ENCODE data around the gene TBP.
A peak's percentile ranks its signal among the peaks of the same experiment; 100 is the strongest.

The TBP gene

DNA sequence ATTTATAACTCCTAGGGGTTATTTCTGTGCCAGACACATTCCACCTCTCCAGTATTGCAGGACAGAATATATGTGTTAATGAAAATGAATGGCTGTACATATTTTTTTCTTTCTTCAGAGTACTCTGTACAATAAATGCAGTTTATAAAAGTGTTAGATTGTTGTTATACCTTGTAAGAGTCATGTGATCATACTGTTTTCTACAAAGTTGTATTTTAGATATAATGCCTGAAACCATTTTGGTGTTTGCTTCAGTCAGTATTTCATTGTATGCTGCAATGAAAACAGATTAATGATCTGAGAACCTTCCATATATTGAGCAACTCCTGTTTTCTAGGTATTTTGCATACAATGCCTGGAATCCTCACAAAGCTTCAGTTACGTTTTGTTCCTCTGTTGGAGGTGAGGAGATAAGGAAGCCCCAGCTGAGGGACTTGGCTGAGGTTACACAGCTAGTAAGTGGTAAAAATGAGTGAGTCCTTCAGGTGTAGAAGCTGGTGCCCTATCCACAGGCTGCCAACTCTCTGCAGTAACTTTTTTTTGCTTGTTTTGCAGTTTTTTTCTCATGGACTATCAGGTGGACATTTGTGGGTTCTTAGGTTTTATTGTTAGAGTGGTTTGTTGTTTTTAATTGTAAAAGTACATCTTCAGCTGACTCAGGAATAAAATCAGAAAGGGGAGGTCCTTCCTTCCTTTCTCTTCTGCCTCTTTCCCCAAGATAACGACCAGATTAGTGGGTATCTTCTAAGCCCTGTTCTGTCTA is 18.7 kb downstream of the TBP start:
- no peaks in the 10 kb centered on the region for H3K27me3 ChIP-seq (ENCODE audit: control insufficient read depth, insufficient read depth, low read length)
- no peak overlapping the region for H3K27ac ChIP-seq (ENCODE audit: low read depth, low read length)
- no peaks in the 10 kb centered on the region for H3K4me1 ChIP-seq (ENCODE audit: control insufficient read depth, insufficient read depth, low read length)
- H3K9ac ChIP-seq (ENCODE audit: low read length): no peak overlapping the region
- H3K36me3 ChIP-seq (ENCODE audit: control insufficient read depth, insufficient read depth, low read length): peaks cover 77% of the 10 kb centered on the region
- no peak overlapping the region for H3K4me3 ChIP-seq (ENCODE audit: low read depth, low read length)
- H3K9me3 ChIP-seq (ENCODE audit: control insufficient read depth, insufficient read depth, low read depth, low read length): no peaks in the 10 kb centered on the region

DNA sequence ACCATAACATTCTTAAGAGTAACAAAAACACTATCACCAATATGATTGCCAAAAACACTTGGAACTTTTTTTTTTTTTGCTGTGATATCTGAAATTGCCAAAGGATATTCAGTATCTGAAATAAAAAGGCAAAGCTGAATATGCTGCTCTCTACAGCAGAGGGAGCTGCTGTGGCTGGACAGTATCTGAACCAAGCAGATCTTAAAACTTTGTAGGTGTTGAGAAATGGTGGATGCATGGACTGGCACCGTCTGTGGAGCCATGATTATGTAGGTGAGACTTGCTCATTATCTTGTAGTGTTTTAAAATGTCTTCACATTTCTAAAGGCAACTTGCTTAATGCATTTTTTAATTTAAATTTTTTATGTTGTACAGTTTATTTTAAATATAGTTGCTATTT is 21.1 kb downstream of the TBP start:
- H3K27ac ChIP-seq (ENCODE audit: low read depth, low read length): no peak overlapping the region
- H3K9ac ChIP-seq (ENCODE audit: low read length): no peak overlapping the region
- no peak overlapping the region for H3K4me3 ChIP-seq (ENCODE audit: low read depth, low read length)
- no peaks in the 10 kb centered on the region for H3K4me1 ChIP-seq (ENCODE audit: control insufficient read depth, insufficient read depth, low read length)
- H3K9me3 ChIP-seq (ENCODE audit: control insufficient read depth, insufficient read depth, low read depth, low read length): no peaks in the 10 kb centered on the region
- peaks cover 67% of the 10 kb centered on the region for H3K36me3 ChIP-seq (ENCODE audit: control insufficient read depth, insufficient read depth, low read length)
- no peaks in the 10 kb centered on the region for H3K27me3 ChIP-seq (ENCODE audit: control insufficient read depth, insufficient read depth, low read length)

DNA sequence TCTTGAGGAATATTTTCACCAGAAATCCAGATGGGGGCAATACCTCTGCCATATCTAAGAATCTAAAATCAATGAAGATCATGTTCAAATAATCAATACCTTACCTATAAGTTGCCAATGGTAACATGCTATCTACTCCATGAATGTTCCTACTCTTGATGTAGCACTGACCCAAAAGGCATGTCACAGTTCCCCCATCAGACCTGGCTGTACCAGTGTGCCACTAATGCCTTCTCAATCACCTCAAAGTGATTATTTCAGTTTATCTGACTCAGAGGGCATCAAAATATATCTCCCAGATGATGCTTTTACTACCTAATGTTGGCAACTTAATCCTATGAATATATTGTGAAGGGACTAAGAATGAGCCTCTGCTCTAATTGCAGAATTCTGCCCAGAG is 24.7 kb downstream of the TBP start:
- no peak overlapping the region for H3K27ac ChIP-seq (ENCODE audit: low read depth, low read length)
- no peaks in the 10 kb centered on the region for H3K9me3 ChIP-seq (ENCODE audit: control insufficient read depth, insufficient read depth, low read depth, low read length)
- H3K27me3 ChIP-seq (ENCODE audit: control insufficient read depth, insufficient read depth, low read length): no peaks in the 10 kb centered on the region
- no peak overlapping the region for H3K9ac ChIP-seq (ENCODE audit: low read length)
- no peaks in the 10 kb centered on the region for H3K4me1 ChIP-seq (ENCODE audit: control insufficient read depth, insufficient read depth, low read length)
- peaks cover 57% of the 10 kb centered on the region for H3K36me3 ChIP-seq (ENCODE audit: control insufficient read depth, insufficient read depth, low read length)
- no peak overlapping the region for H3K4me3 ChIP-seq (ENCODE audit: low read depth, low read length)

DNA sequence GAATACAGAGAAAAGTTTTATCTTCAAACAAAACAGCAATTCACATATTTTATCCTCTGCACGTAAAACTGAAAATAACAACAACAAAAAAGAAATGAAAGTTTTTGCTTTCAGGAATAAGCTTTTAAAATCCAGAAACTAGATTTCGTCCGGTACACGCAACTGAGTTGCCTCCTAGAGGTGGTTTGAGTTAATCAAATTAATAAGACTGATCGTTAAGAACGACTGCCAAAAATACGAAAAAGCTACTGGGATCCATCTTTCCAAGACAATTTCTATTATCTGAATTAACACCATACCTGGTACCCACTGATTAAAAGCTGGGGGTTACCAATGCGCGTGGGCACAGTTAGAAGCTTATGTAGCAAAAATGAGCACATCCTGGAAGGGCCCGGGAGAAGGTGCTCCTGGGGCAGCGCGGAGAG is 29.6 kb downstream of the TBP start:
- Histone ChIP-seq H3K27me3 (ENCODE audit: control insufficient read depth, insufficient read depth, low read length) (no peaks in the 10 kb centered on the region), H3K9ac (ENCODE audit: low read length) (peak overlapping the region; percentile 97), H3K36me3 (ENCODE audit: control insufficient read depth, insufficient read depth, low read length) (peaks cover 30% of the 10 kb centered on the region), H3K4me1 (ENCODE audit: control insufficient read depth, insufficient read depth, low read length) (peaks cover 15% of the 10 kb centered on the region), H3K27ac (ENCODE audit: low read depth, low read length) (peak overlapping the region; percentile 83), H3K4me3 (ENCODE audit: low read depth, low read length) (peak overlapping the region; percentile 95), H3K9me3 (ENCODE audit: control insufficient read depth, insufficient read depth, low read depth, low read length) (0 out of 2 replicates have a peak, but pooled peaks cover 2% of the 10 kb centered on the region)

DNA sequence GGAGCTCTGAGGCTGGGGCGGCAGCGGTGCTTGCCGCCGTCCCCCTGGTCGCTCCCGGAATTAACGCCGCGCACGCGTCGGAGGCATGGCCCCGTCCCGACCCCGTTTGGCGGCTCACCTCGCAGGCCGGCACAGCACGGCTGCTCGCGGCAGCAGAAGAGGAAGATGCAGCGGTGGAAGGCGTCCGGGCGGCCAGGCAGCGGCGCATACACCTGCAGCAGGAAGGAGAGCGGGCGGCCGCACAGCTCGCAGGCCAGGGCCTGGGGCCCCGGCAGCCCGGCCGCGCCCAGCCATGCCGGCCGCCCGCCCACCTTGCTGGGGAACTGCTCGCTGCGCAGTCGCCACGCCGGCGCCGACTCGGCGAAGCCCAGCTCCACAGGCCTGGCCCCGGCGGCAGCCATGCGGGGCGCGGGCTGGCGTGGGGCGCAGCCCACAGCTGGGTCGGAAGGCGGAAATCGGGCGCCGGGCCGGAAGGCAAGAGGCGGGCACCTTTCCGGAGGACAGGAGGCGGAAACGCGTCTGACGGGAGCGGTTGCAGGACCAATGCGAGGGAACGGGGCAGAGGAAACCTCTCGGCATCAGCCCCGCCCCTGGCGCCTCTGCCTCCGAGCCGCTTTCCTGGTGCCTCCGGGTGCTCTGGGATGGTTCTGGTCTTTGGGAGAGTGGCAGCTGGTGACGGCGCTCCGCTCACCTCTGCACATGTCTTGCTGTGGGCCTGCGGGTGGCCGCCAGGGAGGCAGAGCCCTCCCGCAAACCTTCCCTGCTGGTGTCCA is 30.2 kb downstream of the TBP start, which contains the start of gene PDCD2:
Gene PDCD2 (minus strand): TSS at position 457 of the 773 bp plus-strand sequence. CDS start 56 bp downstream, at position 401.
- H3K36me3 ChIP-seq (ENCODE audit: control insufficient read depth, insufficient read depth, low read length): peaks cover 27% of the 10 kb centered on the region
- H3K9ac ChIP-seq (ENCODE audit: low read length): peak within 1 kb of the TSS; percentile 97

DNA sequence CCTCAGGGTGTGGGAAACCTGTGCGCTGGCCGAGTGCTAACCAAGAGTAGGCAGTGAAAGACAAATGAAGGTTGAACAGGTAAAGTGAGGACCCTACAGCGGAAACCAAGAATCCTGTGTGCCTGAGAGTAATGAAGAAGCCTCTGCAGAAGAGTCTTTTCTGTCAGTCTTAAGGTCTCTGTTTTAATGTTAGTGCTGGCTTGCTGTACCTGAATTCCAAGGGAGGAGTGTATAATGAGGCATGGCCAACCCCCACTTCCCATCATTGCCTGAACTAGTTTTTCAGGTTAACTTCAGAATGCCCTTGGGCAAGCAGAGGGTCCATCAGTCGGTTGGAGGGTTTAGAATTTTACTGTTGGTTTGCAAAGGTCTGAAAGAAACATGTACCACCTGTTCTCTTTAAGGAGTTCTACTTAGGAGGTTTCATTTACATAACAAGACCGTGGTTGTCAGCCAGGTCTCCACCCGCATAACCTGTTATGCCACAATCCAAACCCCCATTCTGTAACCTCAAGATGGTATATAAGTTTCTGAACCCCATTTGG is 30.9 kb downstream of the TBP start:
- peak overlapping the region; percentile 95 for H3K4me3 ChIP-seq (ENCODE audit: low read depth, low read length)
- H3K9me3 ChIP-seq (ENCODE audit: control insufficient read depth, insufficient read depth, low read depth, low read length): peaks cover 12% of the 10 kb centered on the region
- H3K27ac ChIP-seq (ENCODE audit: low read depth, low read length): peak overlapping the region; percentile 74
- no peaks in the 10 kb centered on the region for H3K27me3 ChIP-seq (ENCODE audit: control insufficient read depth, insufficient read depth, low read length)
- peaks cover 15% of the 10 kb centered on the region for H3K4me1 ChIP-seq (ENCODE audit: control insufficient read depth, insufficient read depth, low read length)
- peak overlapping the region; percentile 97 for H3K9ac ChIP-seq (ENCODE audit: low read length)
- H3K36me3 ChIP-seq (ENCODE audit: control insufficient read depth, insufficient read depth, low read length): peaks cover 25% of the 10 kb centered on the region

More for the DNA sequence above, 30.2 kb downstream of the TBP start, which contains the start of gene PDCD2:
- peaks cover 5% of the 10 kb centered on the region; the same call in 1 of the 2 replicates for H3K9me3 ChIP-seq (ENCODE audit: control insufficient read depth, insufficient read depth, low read depth, low read length)
- H3K27ac ChIP-seq (ENCODE audit: low read depth, low read length): peak within 1 kb of the TSS; percentile 83
- H3K4me3 ChIP-seq (ENCODE audit: low read depth, low read length): peak within 1 kb of the TSS; percentile 95
- no peaks in the 10 kb centered on the region for H3K27me3 ChIP-seq (ENCODE audit: control insufficient read depth, insufficient read depth, low read length)
- peaks cover 15% of the 10 kb centered on the region for H3K4me1 ChIP-seq (ENCODE audit: control insufficient read depth, insufficient read depth, low read length)

DNA sequence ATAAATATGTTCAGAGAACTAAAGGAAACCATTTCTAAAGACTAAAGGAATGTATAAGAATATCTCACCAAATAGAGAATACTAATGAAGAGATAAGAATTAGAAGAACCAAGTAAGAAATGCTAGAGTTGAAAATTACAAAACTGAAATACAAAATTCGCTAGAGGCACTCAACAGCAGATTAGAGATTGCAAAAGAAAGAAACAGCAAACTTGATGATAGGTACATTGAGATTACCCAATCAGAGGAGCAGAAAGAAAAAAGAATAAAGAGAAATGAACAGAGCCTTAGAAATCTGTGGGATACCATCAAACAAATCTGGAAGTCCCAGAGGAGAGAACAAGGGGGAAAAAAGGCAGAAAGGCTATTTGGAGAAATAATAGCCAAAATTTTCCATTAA is 36.6 kb downstream of the TBP start:
- H3K4me1 ChIP-seq (ENCODE audit: control insufficient read depth, insufficient read depth, low read length): peaks cover 11% of the 10 kb centered on the region
- H3K27me3 ChIP-seq (ENCODE audit: control insufficient read depth, insufficient read depth, low read length): no peaks in the 10 kb centered on the region
- H3K9me3 ChIP-seq (ENCODE audit: control insufficient read depth, insufficient read depth, low read depth, low read length): peaks cover 36% of the 10 kb centered on the region
- H3K27ac ChIP-seq (ENCODE audit: low read depth, low read length): no peak overlapping the region
- no peak overlapping the region for H3K9ac ChIP-seq (ENCODE audit: low read length)
- H3K36me3 ChIP-seq (ENCODE audit: control insufficient read depth, insufficient read depth, low read length): no peaks in the 10 kb centered on the region
- H3K4me3 ChIP-seq (ENCODE audit: low read depth, low read length): no peak overlapping the region

DNA sequence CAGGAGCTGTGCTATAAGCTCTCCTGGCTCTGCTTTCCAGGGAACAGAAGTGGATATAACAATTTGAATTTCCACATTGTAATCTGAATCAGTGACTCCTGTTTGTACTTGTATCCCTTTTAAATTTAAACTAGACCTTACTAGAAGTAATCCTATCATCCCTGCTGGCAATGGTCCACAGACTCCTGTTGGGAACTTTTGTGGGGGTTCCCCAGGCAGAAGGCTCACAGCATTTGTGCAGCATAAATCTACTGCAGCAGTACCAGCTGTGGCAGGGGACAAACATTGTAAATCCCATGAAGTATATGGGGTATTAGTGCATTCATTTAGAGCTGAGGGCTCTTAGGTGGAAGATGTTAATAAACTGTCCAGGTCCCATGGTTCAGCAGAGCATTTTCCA is 42.3 kb downstream of the TBP start:
- Histone ChIP-seq H3K9ac (ENCODE audit: low read length) (no peak overlapping the region), H3K27me3 (ENCODE audit: control insufficient read depth, insufficient read depth, low read length) (no peaks in the 10 kb centered on the region), H3K36me3 (ENCODE audit: control insufficient read depth, insufficient read depth, low read length) (no peaks in the 10 kb centered on the region), H3K4me1 (ENCODE audit: control insufficient read depth, insufficient read depth, low read length) (peaks cover 2% of the 10 kb centered on the region; the same call in 1 of the 2 replicates), H3K4me3 (ENCODE audit: low read depth, low read length) (no peak overlapping the region), H3K27ac (ENCODE audit: low read depth, low read length) (no peak overlapping the region), H3K9me3 (ENCODE audit: control insufficient read depth, insufficient read depth, low read depth, low read length) (peaks cover 14% of the 10 kb centered on the region; the same call in 1 of the 2 replicates)

DNA sequence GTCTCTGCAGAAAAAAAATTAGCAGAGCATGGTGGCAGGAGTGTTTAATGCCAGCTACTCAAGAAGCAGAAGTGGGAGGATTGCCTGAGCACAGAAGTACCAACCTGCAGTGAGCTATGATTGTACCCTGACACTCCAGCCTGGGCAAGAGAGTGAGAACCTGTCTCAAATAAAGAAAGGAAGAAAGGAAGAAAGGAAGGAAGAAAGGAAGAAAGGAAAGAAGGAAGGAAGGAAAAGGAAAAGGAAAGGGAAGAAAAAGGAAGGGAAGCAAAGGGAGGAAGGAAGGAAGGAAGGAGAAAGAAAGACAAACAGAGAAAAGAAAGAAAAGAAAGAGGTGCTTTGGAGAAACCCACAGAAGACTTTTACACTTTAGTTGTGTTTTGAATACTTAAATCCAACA is 43.1 kb downstream of the TBP start:
- Histone ChIP-seq H3K36me3 (ENCODE audit: control insufficient read depth, insufficient read depth, low read length) (no peaks in the 10 kb centered on the region), H3K9me3 (ENCODE audit: control insufficient read depth, insufficient read depth, low read depth, low read length) (0 out of 2 replicates have a peak, but pooled peaks cover 8% of the 10 kb centered on the region), H3K27me3 (ENCODE audit: control insufficient read depth, insufficient read depth, low read length) (no peaks in the 10 kb centered on the region)

DNA sequence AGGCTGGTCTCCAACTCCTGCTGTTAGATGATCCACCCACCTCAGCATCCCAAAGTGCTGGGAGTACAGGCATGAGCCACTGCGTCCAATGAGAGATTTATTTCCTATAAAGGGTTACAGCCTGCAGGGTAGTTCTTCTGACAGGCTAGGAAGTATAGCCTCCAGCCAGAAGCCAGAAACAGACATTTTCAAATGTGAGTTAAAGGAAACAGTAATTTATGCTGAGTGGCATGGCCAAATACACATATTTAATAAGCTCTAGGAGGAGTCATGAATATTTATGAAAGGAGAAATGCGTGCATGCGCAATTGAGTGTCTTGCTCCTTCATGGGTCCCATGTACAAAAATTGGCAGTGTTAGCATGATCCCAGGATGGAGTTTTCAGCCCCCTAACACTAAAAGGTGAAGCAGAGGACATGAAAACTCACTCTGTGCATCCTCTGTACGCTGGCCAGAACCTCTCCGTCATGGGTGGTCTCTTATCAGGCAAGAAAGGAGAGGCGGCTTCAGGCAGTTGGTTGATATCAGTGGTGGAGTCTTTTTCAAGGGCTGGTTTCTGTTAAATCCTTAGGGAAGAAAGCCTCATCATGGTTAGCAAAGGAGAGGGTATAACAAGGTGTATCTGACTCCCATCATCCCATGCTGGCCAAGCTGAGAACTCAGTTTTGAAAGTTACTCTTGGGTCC is 51.5 kb downstream of the TBP start:
- H3K36me3 ChIP-seq (ENCODE audit: control insufficient read depth, insufficient read depth, low read length): no peaks in the 10 kb centered on the region
- no peak overlapping the region for H3K27ac ChIP-seq (ENCODE audit: low read depth, low read length)
- H3K4me3 ChIP-seq (ENCODE audit: low read depth, low read length): no peak overlapping the region
- H3K4me1 ChIP-seq (ENCODE audit: control insufficient read depth, insufficient read depth, low read length): no peaks in the 10 kb centered on the region; the same call in 1 of the 2 replicates
- H3K9me3 ChIP-seq (ENCODE audit: control insufficient read depth, insufficient read depth, low read depth, low read length): no peaks in the 10 kb centered on the region
- peaks cover 2% of the 10 kb centered on the region; the same call in 1 of the 2 replicates for H3K27me3 ChIP-seq (ENCODE audit: control insufficient read depth, insufficient read depth, low read length)
- no peak overlapping the region for H3K9ac ChIP-seq (ENCODE audit: low read length)

More for the DNA sequence above, 43.1 kb downstream of the TBP start:
- H3K27ac ChIP-seq (ENCODE audit: low read depth, low read length): no peak overlapping the region
- H3K4me1 ChIP-seq (ENCODE audit: control insufficient read depth, insufficient read depth, low read length): peaks cover 2% of the 10 kb centered on the region; the same call in 1 of the 2 replicates
- no peak overlapping the region for H3K4me3 ChIP-seq (ENCODE audit: low read depth, low read length)
- no peak overlapping the region for H3K9ac ChIP-seq (ENCODE audit: low read length)
